GM12878 (cell line): Measurements from ENCODE around the gene RASSF8. TPM values are rescaled to one million over a fixed set of nuclear protein-coding genes. Genes with fewer than 3 reads are reported as not detected.

Source experiments
- ATAC-seq: fragments of 200-7000 bp; cut with Tn5 transposase; 3 replicates; pipeline ENCODE4 v1.9.1; 2020; ENCODE audit warnings: mild to moderate bottlenecking, moderate library complexity
- BruUV-seq: library from RNA; stranded (reverse); fragments of 400-500 nt; replicated peaks from 2 replicates; lab custom pipeline; 2021; lab: Mats Ljungman, UMichigan
- CTCF ChIA-PET: fragments of 300-600 bp; sonication (Branson Sonifier 250); formaldehyde crosslinking; extraction: SDS; loops from one replicate; lab custom pipeline; 2021; ENCODE audit warnings: inconsistent platforms; lab: Yijun Ruan, JAX
- POLR2A ChIA-PET: fragments of 350-600 bp; formaldehyde crosslinking; extraction: SDS; loops from one replicate; lab custom pipeline; 2021; ENCODE audit warnings: inconsistent platforms; lab: Charles Lee
- RAD21 ChIA-PET: fragments of 300-600 bp; sonication (Branson Sonifier 250); formaldehyde crosslinking; loops from one replicate; lab custom pipeline; 2023; ENCODE audit warnings: antibody characterized with exemption; ENCODE audit not compliant: unreplicated experiment; lab: Charles Lee
- SMC1A ChIA-PET: fragments of 300-600 bp; sonication (Branson Sonifier 250); formaldehyde crosslinking; loops from one replicate; lab custom pipeline; 2023; ENCODE audit not compliant: unreplicated experiment, uncharacterized antibody; lab: Charles Lee
- DNase-seq: peaks from one replicate; pipeline ENCODE4 v3.0.0-alpha.2; 2011; ENCODE audit warnings: low read depth, low spot score
- FAIRE-seq: peaks from 3 replicates; lab custom pipeline; 2011; peaks lifted over from hg19 to GRCh38; lab: Jason Lieb, UNC
- H2AFZ ChIP-seq: 2 replicates; pipeline ENCODE4 v1.6.0; 2011; ENCODE audit warnings: low read depth, low read length, control low read depth; ENCODE audit not compliant: control insufficient read depth
- H3K27ac ChIP-seq: 2 replicates; pipeline ENCODE4 v1.5.1; 2011; ENCODE audit warnings: control low read depth; ENCODE audit not compliant: control insufficient read depth, insufficient read depth
- H3K27me3 ChIP-seq, 2 experiments: replicated peaks in 1 of 2; 2 replicates each; pipeline versions ENCODE4 v1.6.0 to v1.6.1; 2011; ENCODE audit warnings: low read length in 1 of 2; ENCODE audit not compliant: control insufficient read depth in 2 of 2, insufficient read depth in 2 of 2
- H3K36me3 ChIP-seq, 2 experiments: 2 replicates each; pipeline ENCODE4 v1.5.1; 2011; ENCODE audit warnings: low read length in 1 of 2; ENCODE audit not compliant: control insufficient read depth in 2 of 2, insufficient read depth in 2 of 2
- H3K4me1 ChIP-seq: 2 replicates; pipeline ENCODE4 v1.6.1; 2011; ENCODE audit warnings: mild to moderate bottlenecking, low read length, moderate library complexity, mixed read lengths; ENCODE audit not compliant: control insufficient read depth, insufficient read depth
- H3K4me2 ChIP-seq: 2 replicates; pipeline ENCODE4 v1.6.0; 2011; ENCODE audit warnings: control low read depth; ENCODE audit not compliant: control insufficient read depth, insufficient read depth
- H3K4me3 ChIP-seq: fragments of 200-600 bp; sonication (generic); 2 replicates; pipeline ENCODE4 v1.5.1; 2016
- H3K79me2 ChIP-seq: 2 replicates; pipeline ENCODE4 v1.6.0; 2011; ENCODE audit warnings: low read length; ENCODE audit not compliant: control insufficient read depth, insufficient read depth
- H3K9ac ChIP-seq: 2 replicates; pipeline ENCODE4 v1.8.0; 2011; ENCODE audit warnings: low read length, control low read depth, mixed read lengths; ENCODE audit not compliant: control insufficient read depth, insufficient read depth
- H3K9me3 ChIP-seq: replicated peaks from 3 replicates; pipeline ENCODE4 v1.5.1; 2011; ENCODE audit warnings: mild to moderate bottlenecking, low read length; ENCODE audit not compliant: control insufficient read depth, insufficient read depth
- H4K20me1 ChIP-seq: 2 replicates; pipeline ENCODE4 v1.6.0; 2011; ENCODE audit not compliant: control insufficient read depth, insufficient read depth
- ATF2 ChIP-seq: IDR thresholded peaks from 2 replicates; pipeline ENCODE4 v1.6.1; 2012; ENCODE audit warnings: low read length, inconsistent platforms
- CBFB ChIP-seq: IDR thresholded peaks from 2 replicates; pipeline ENCODE4 v1.6.1; 2016; ENCODE audit warnings: antibody characterized with exemption, low read depth
- E2F4 ChIP-seq: IDR thresholded peaks from 2 replicates; pipeline ENCODE4 v1.6.1; 2012; ENCODE audit warnings: low read depth, low read length, improper control_type of control experiment
- MEF2B ChIP-seq: fragments of 450-650 bp; IDR thresholded peaks from 2 replicates; pipeline ENCODE4 v1.6.1; 2018; ENCODE audit warnings: mild to moderate bottlenecking, moderate library complexity; ENCODE audit not compliant: partially characterized antibody, poor library complexity, severe bottlenecking
- NFXL1 ChIP-seq: fragments of 450-650 bp; IDR thresholded peaks from 2 replicates; pipeline ENCODE4 v1.6.1; 2017; ENCODE audit warnings: antibody characterized with exemption, mild to moderate bottlenecking, borderline replicate concordance
- NR2C2 ChIP-seq: IDR thresholded peaks from 2 replicates; pipeline ENCODE4 v1.6.1; 2011; ENCODE audit warnings: borderline replicate concordance, low read depth; ENCODE audit not compliant: control insufficient read depth, insufficient read length
- PKNOX1 ChIP-seq: fragments of 450-650 bp; IDR thresholded peaks from 2 replicates; pipeline ENCODE4 v1.6.1; 2016; ENCODE audit warnings: mild to moderate bottlenecking
- RAD51 ChIP-seq: fragments of 450-650 bp; IDR thresholded peaks from 2 replicates; pipeline ENCODE4 v1.6.1; 2016; ENCODE audit warnings: moderate library complexity, mild to moderate bottlenecking, inconsistent platforms
- SIN3A ChIP-seq: IDR thresholded peaks from 2 replicates; pipeline ENCODE4 v1.6.1; 2012; ENCODE audit warnings: low read depth, low read length, improper control_type of control experiment
- SMC3 ChIP-seq: IDR thresholded peaks from 2 replicates; pipeline ENCODE4 v1.6.1; 2011; ENCODE audit warnings: low read length, improper control_type of control experiment, borderline replicate concordance
- SUZ12 ChIP-seq: fragments of 200-600 bp; sonication (generic); IDR thresholded peaks from one replicate; pipeline ENCODE4 v1.6.1; 2018; ENCODE audit warnings: antibody characterized with exemption, mild to moderate bottlenecking; ENCODE audit not compliant: unreplicated experiment
- USF1 ChIP-seq: IDR thresholded peaks from 2 replicates; pipeline ENCODE4 v1.6.1; 2011; ENCODE audit warnings: borderline replicate concordance, low read depth, mild to moderate bottlenecking, moderate library complexity, mixed read lengths, low read length; ENCODE audit not compliant: insufficient read depth; ENCODE audit errors: extremely low read length
- ZBTB40 ChIP-seq: fragments of 450-650 bp; IDR thresholded peaks from 2 replicates; pipeline ENCODE4 v1.6.1; 2016; ENCODE audit warnings: mild to moderate bottlenecking, moderate library complexity, borderline replicate concordance
- ZNF622 ChIP-seq: fragments of 450-650 bp; IDR thresholded peaks from 2 replicates; pipeline ENCODE4 v1.6.1; 2017; ENCODE audit warnings: mild to moderate bottlenecking, inconsistent platforms
- ZZZ3 ChIP-seq: IDR thresholded peaks from 2 replicates; pipeline ENCODE4 v1.6.1; 2011; ENCODE audit warnings: low read depth; ENCODE audit not compliant: control insufficient read depth, insufficient read length
- WGBS: methylation state at CpG from one replicate; pipeline ENCODE4 v1.1.6; 2016; ENCODE audit warnings: low lambda C conversion rate; ENCODE audit not compliant: insufficient replicate concordance, insufficient coverage; ENCODE audit errors: missing lambda C conversion rate; 5-methylcytosine and 5-hydroxymethylcytosine counted together
- in situ Hi-C: fragments of 300-500 bp; cut with MboI; formaldehyde crosslinking; loops from 9 replicates; pipeline ENCODE4 v1.14.3; 2018; ENCODE audit warnings: mixed read lengths
- intact Hi-C: fragments of 100-400 bp; cut with micrococcal nuclease; formaldehyde crosslinking; loops from one replicate; pipeline ENCODE4 v1.14.2; 2022; ENCODE audit not compliant: unreplicated experiment
- polyA plus RNA-seq, 11 experiments: library from polyadenylated mRNA; depleted of rRNA in 4 of 11; unstranded in 6 of 11; stranded (reverse) in 5 of 11; fragments of >200 nt; fragmentation: Nextera tagmentation in 4 of 11; fragmentation: Illumina TruSeq in 1 of 11; extraction: Ambion mirVana in 4 of 11; extraction: Trizol in 1 of 11; gene quantifications; 1 replicate in 1 of 11; 2 replicates in 10 of 11; pipeline versions ENCODE4 v1.2.1 to v1.2.3, GENCODE V29; 2011 to 2016; ENCODE audit warnings: inconsistent platforms in 2 of 11, missing spikeins in 2 of 11, low read depth in 1 of 11
- total RNA-seq, 4 experiments: library from RNA; depleted of rRNA in 3 of 4; stranded (reverse); fragments of >200 nt in 3 of 4; fragmentation: Illumina TruSeq in 1 of 4; extraction: Trizol in 1 of 4; gene quantifications; 2 replicates each; pipeline versions ENCODE4 v1.2.1 to v1.2.3, GENCODE V29; 2013 to 2021

The RASSF8 gene
- total and polyA plus RNA-seq, 10 of the 15 experiments (the other 5 are each of a cell fraction or from before 2014, with no cell fraction given) = 0.06 to 0.18 (median 0.08) TPM; not detected in 6

- no peaks in the 10 kb centered on the region for H4K20me1 ChIP-seq
- no peaks in the 10 kb centered on the region for H3K79me2 ChIP-seq
- no peak overlapping the region for H3K27ac ChIP-seq
- ChIA-PET SMC1A (no interaction called here), POLR2A (no interaction called here), CTCF (no interaction called here), RAD21 (no interaction called here)
- H3K9ac ChIP-seq = no peak overlapping the region
- ATAC-seq = no peak
- H3K27me3 ChIP-seq = peaks cover 0 to 2% of the 10 kb centered on the region in 2 experiments; a peak in 1 of 4 replicates
- WGBS = 16% methylated on average over 4 of the region's 6 CpGs
- no peak overlapping the region for H2AFZ ChIP-seq
- no peak overlapping the region for H3K4me2 ChIP-seq
- H3K4me3 ChIP-seq = no peak overlapping the region
- no peak for FAIRE-seq
- BruUV-seq = no TSS peak
- H3K9me3 ChIP-seq = no peaks in the 10 kb centered on the region
- in situ Hi-C loops (no loop called here), intact Hi-C loops (no loop called here)
- H3K4me1 ChIP-seq = no peaks in the 10 kb centered on the region
- DNase-seq = no peak
- no peaks in the 10 kb centered on the region for H3K36me3 ChIP-seq
- TF ChIP-seq USF1 (no peak), SUZ12 (no peak), ZNF622 (no peak), ATF2 (no peak), RAD51 (no peak), CBFB (no peak), PKNOX1 (no peak), SMC3 (no peak), NR2C2 (no peak), ZBTB40 (no peak), MEF2B (no peak), SIN3A (no peak), E2F4 (no peak), ZZZ3 (no peak), NFXL1 (no peak)
Measured at GRCh38 chr12:25950329-25951115, 8.0 kb upstream of the RASSF8 start.
